Ovary (tissue), 9 donors: ENCODE results near the gene BIK. TPM values are rescaled to one million over a fixed set of nuclear protein-coding genes. Genes with fewer than 3 reads are reported as not detected.

Experiments used
- DNase-seq, 5 donors: peaks; one replicate each; pipeline ENCODE4 v3.0.0-alpha.2; 2019 to 2020
- H3K27ac ChIP-seq, 2 donors: fragments of 200-600 bp; one replicate each; pipeline versions ENCODE4 v1.5.1 to v1.8.0; 2019 to 2022
- H3K27me3 ChIP-seq: fragments of 200-600 bp; one replicate; pipeline ENCODE4 v1.8.0; 2022
- H3K36me3 ChIP-seq: fragments of 200-600 bp; sonication (generic); one replicate; pipeline ENCODE4 v1.5.1; 2019
- H3K4me1 ChIP-seq: one replicate; pipeline ENCODE4 v1.8.1; 2013; ENCODE audit warnings: mild to moderate bottlenecking, moderate library complexity; ENCODE audit not compliant: insufficient read depth
- H3K4me3 ChIP-seq: fragments of 200-600 bp; sonication (generic); one replicate; pipeline ENCODE4 v1.5.1; 2017
- H3K9me3 ChIP-seq, 2 donors: fragments of 200-600 bp in 1 of 2; sonication (generic) in 1 of 2; one replicate each; pipeline versions ENCODE4 v1.5.1 to v1.8.1; 2013 to 2019; ENCODE audit warnings: mild to moderate bottlenecking in 1 of 2, moderate library complexity in 1 of 2
- CTCF ChIP-seq, 3 donors: fragments of 450-650 bp in 2 of 3; fragments of 200-600 bp in 1 of 3; IDR thresholded peaks; one replicate each; pipeline versions ENCODE4 v1.5.1 to v1.8.0; 2016 to 2022; ENCODE audit warnings: antibody characterized with exemption in 3 of 3, mild to moderate bottlenecking in 1 of 3
- EP300 ChIP-seq: sonication (generic); formaldehyde crosslinking; IDR thresholded peaks from one replicate; pipeline ENCODE4 v1.6.1; 2017; ENCODE audit warnings: antibody characterized with exemption
- POLR2A ChIP-seq: fragments of 450-650 bp; IDR thresholded peaks from one replicate; pipeline ENCODE4 v1.6.1; 2017; ENCODE audit warnings: antibody characterized with exemption, mild to moderate bottlenecking, moderate library complexity
- WGBS, 3 donors: extraction: QIAGEN DNeasy Blood & Tissue Kit in 1 of 3; methylation state at CpG; one replicate each; pipeline versions ENCODE4 v1.1.5 to v1.1.7; 2013 to 2017; 5-methylcytosine and 5-hydroxymethylcytosine counted together
- intact Hi-C, 4 donors: fragments of 100-400 bp; cut with DNase I; formaldehyde crosslinking; loops; one replicate each; pipeline versions ENCODE4 v1.11.0 to v1.15.1; 2022 to 2023
- polyA plus RNA-seq, 2 donors: library from polyadenylated mRNA; stranded (reverse); fragments of 200-250 nt in 1 of 2; fragments of 350-450 nt in 1 of 2; fragmentation: Illumina TruSeq in 1 of 2; extraction: RNeasy Lipid Tissue Mini Kit (QIAGEN cat#74804) in 1 of 2; gene quantifications; one replicate each; pipeline ENCODE4 v1.2.3, GENCODE V29; 2013 to 2014
- total RNA-seq, 7 donors: library from RNA; depleted of rRNA in 2 of 7; stranded (reverse); fragments of >200 nt in 2 of 7; fragmentation: NEBNext Ultra II Directional in 3 of 7; extraction: Animal tissue kit (Norgen Biotek cat#: 25700) in 3 of 7; gene quantifications; one replicate each; pipeline versions ENCODE4 v1.1.0 to v1.2.4, GENCODE V29; 2016 to 2023
- donor health status: DM: no; HTN: no; CAD: no; lungs with moderate emphysema.
- donor health status: DM: no; HTN: no; CAD: no.
- donor health status: Bipolar disorder and iron deficiency.
- donor health status: DM: yes; HTN: yes; CAD: no.
- donor health status: DM: no; HTN: no; CAD: no.
- donor health status: DM: yes; HTN: yes; CAD: no.

BIK gene
- total and polyA plus RNA-seq, 9 donors, result 0.31 to 15.2 (median 0.48) TPM; not detected in 4

GRCh38 chr22:43085658-43086606 lies 24.6 kb upstream of the BIK start:
- peaks cover 4% of the 10 kb centered on the region for H3K4me1 ChIP-seq
- 83 to 87% (median 85%) methylated on average over 19 of the region's 19 CpGs for WGBS, 3 donors

GRCh38 chr22:43088627-43088983 lies 21.9 kb upstream of the BIK start:
- Histone ChIP-seq H3K36me3 (no peaks in the 10 kb centered on the region), H3K4me1 (peaks cover 4% of the 10 kb centered on the region), H3K9me3 (no peaks in the 10 kb centered on the region), H3K4me3 (peak overlapping the region; percentile 95), H3K27ac (no peak overlapping the region), H3K27me3 (no peaks in the 10 kb centered on the region)
- no peak for DNase-seq
- intact Hi-C loops, result no loop called here
- TF ChIP-seq CTCF (IDR thresholded peaks at IDR 0.05), result no peak
- no peak for TF ChIP-seq EP300
- TF ChIP-seq POLR2A, result no peak
- 55 to 64% (median 59%) methylated on average over 9 of the region's 9 CpGs for WGBS, 3 donors

More at GRCh38 chr22:43085658-43086606, 24.6 kb upstream of the BIK start:
- no peak overlapping the region for H3K4me3 ChIP-seq
- TF ChIP-seq EP300 (no peak), CTCF (IDR thresholded peaks at IDR 0.05) (no peak), POLR2A (no peak)
- intact Hi-C loops, result no loop called here
- H3K36me3 ChIP-seq, result no peaks in the 10 kb centered on the region
- H3K9me3 ChIP-seq, result no peaks in the 10 kb centered on the region
- H3K27ac ChIP-seq, result no peak overlapping the region
- H3K27me3 ChIP-seq, result no peaks in the 10 kb centered on the region
- DNase-seq, result no peak

- H3K4me1 ChIP-seq, result peaks cover 4% of the 10 kb centered on the region
- peak; percentile 81 to 92 (median 83) for DNase-seq
- no peak within 1 kb of the TSS for H3K27ac ChIP-seq
- no peaks in the 10 kb centered on the region for H3K27me3 ChIP-seq
- peak within 1 kb of the TSS; percentile 95 for H3K4me3 ChIP-seq
- 2 to 3% (median 3%) methylated on average over 52 to 64 of the region's 64 CpGs for WGBS, 3 donors
- no peaks in the 10 kb centered on the region for H3K36me3 ChIP-seq
- intact Hi-C loops, result no loop called here
- TF ChIP-seq EP300, result no peak
- peak; percentile 6 for TF ChIP-seq POLR2A
- TF ChIP-seq CTCF (IDR thresholded peaks at IDR 0.05), result no peak
- no peaks in the 10 kb centered on the region for H3K9me3 ChIP-seq
Observed at GRCh38 chr22:43088984-43089717, 21.4 kb upstream of the BIK start, which contains the start of gene TTLL1. Gene TTLL1, minus strand, starts transcription at chr22:43089391. Its CDS starts 13,805 bp downstream, at chr22:43075586.

- Histone ChIP-seq H3K27ac (no peak overlapping the region), H3K4me3 (no peak overlapping the region), H3K27me3 (no peaks in the 10 kb centered on the region), H3K9me3 (no peaks in the 10 kb centered on the region), H3K4me1 (peaks cover 4% of the 10 kb centered on the region), H3K36me3 (no peaks in the 10 kb centered on the region)
- intact Hi-C loops, result loop anchor here in 1 of 4 donors (5.0 to 10.0 kb wide), 2 partner anchors 308 to 425 kb away; no protein-coding TSS in a partner anchor
- peak in 4 of 5 donors; percentile 38 to 62 (median 54) for DNase-seq
- 19 to 44% (median 31%) methylated on average over 6 of the region's 6 CpGs for WGBS, 3 donors
- TF ChIP-seq CTCF (IDR thresholded peaks at IDR 0.05) (no peak), EP300 (no peak), POLR2A (no peak)
Observed at GRCh38 chr22:43090130-43090789, 20.3 kb upstream of the BIK start.
